ENCODE measurements around the gene NPAS3.

- TF ChIP-seq GATA1 (IDR thresholded peaks at IDR 0.05; ENCODE audit: low read depth, low read length), result no peak
- TF ChIP-seq POLR2A (IDR thresholded peaks at IDR 0.05; ENCODE audit: low read length), result no peak
Observed at GRCh38 chr14:33098016-33098415, 159.3 kb downstream of the NPAS3 start.

All from erythroblast (primary cell).